CD4-positive, alpha-beta T cell treated with Interleukin-2 at 100 ng/mL for 4 hours (primary cell): ENCODE measurements around the gene PHYHD1.
"Not testable (repeated sequence)": the region's sequence is repeated elsewhere in the genome, so short reads cannot be mapped to it uniquely, and the experiment has no call there.

Source experiments
- DNase-seq: peaks from one replicate; pipeline ENCODE4 v3.0.0-alpha.2; 2020; ENCODE audit warnings: low spot score

Gene PHYHD1

GRCh38 chr9:128921881-128922763 lies 1.3 kb downstream of the PHYHD1 start:
- no peak for DNase-seq

- no peak for DNase-seq
Measured at GRCh38 chr9:128923493-128923883, 2.7 kb downstream of the PHYHD1 start.

- peak; percentile 63 for DNase-seq
Measured at GRCh38 chr9:128927731-128928411, 7.1 kb downstream of the PHYHD1 start.

GRCh38 chr9:128928624-128929023 lies 7.8 kb downstream of the PHYHD1 start:
- no peak for DNase-seq

GRCh38 chr9:128929560-128929959 lies 8.8 kb downstream of the PHYHD1 start:
- DNase-seq, result no peak

- DNase-seq, result no peak
Measured at GRCh38 chr9:128933731-128934130, 12.9 kb downstream of the PHYHD1 start.

- no peak for DNase-seq
Measured at GRCh38 chr9:128936171-128936865, 15.5 kb downstream of the PHYHD1 start.

- no peak for DNase-seq
Measured at GRCh38 chr9:128937310-128938165, 16.8 kb downstream of the PHYHD1 start.

GRCh38 chr9:128940271-128940921 lies 19.6 kb downstream of the PHYHD1 start:
- no peak for DNase-seq

GRCh38 chr9:128940946-128941755 lies 20.4 kb downstream of the PHYHD1 start:
- no peak for DNase-seq

- no peak for DNase-seq
Measured at GRCh38 chr9:128943832-128944620, 23.2 kb downstream of the PHYHD1 start.

GRCh38 chr9:128944966-128945365 lies 24.2 kb downstream of the PHYHD1 start:
- DNase-seq, result not testable (repeated sequence)

- DNase-seq, result no peak
Measured at GRCh38 chr9:128945798-128946501, 25.2 kb downstream of the PHYHD1 start.

GRCh38 chr9:128946571-128947276 lies 25.9 kb downstream of the PHYHD1 start:
- DNase-seq, result no peak

GRCh38 chr9:128947277-128947526 lies 26.4 kb downstream of the PHYHD1 start:
- no peak for DNase-seq

GRCh38 chr9:128947527-128948301 lies 26.9 kb downstream of the PHYHD1 start, which contains the start of the genes DOLK and NUP188:
Gene DOLK, minus strand, starts transcription at chr9:128947603. Its CDS starts 300 bp downstream, at chr9:128947303.
Gene NUP188, plus strand, starts transcription at chr9:128947699. Its CDS starts 21 bp downstream, at chr9:128947720.
- DNase-seq, result peak; percentile 97

- DNase-seq, result not testable (repeated sequence)
Measured at GRCh38 chr9:128961403-128961802, 40.6 kb downstream of the PHYHD1 start.
